GM04503 (cell line): ENCODE measurements around the gene RAB1A.
"Not testable (repeated sequence)": the region's sequence is repeated elsewhere in the genome, so short reads cannot be mapped to it uniquely, and the experiment has no call there.

Source experiments
- DNase-seq: peaks from one replicate; pipeline ENCODE4 v3.0.0-alpha.2; 2012; ENCODE audit warnings: low read depth

The RAB1A gene

GRCh38 chr2:65136253-65136652 is 6.3 kb upstream of the RAB1A start:
- no peak for DNase-seq

GRCh38 chr2:65134158-65134557 is 4.3 kb upstream of the RAB1A start:
- no peak for DNase-seq

DNA sequence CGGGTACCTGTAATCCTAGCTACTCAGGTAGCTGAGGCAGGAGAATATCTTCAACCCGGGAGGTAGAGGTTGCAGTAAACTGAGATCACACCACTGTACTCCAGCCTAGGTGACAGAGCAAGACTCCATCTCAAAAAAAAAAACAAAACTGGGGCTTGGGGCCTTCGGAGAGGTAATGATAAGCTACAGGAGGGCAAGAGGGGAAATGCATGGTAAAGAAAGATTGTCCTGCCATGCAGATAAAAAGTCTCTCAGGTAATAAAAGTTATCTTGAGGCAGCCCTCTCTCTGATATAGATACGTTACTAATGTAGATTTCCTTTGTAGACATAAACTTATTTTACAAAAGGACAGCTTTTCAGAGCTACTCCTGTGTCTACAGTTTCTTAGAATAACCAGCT is 3.7 kb upstream of the RAB1A start:
- no peak for DNase-seq

DNA sequence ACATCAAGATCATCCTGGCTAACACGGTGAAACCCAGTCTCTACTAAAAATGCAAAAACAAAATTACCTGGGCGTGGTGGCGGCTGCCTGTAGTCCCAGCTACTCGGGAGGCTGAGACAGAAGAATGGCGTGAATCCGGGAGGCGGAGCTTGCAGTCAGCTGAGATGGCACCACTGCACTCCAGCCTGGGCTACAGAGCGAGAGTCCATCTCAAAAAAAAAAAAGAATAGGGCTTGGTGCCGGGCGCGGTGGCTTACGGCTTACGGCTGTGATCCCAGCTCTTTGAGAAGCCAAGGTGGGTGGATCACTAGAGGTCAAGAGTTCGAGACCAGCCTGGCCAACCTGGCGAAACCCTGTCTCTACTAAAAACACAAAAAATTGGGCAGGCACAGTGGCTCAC is 3.0 kb upstream of the RAB1A start:
- not testable (repeated sequence) for DNase-seq

GRCh38 chr2:65130664-65131175 is 814 bp upstream of the RAB1A start:
- DNase-seq: peak; percentile 16

DNA sequence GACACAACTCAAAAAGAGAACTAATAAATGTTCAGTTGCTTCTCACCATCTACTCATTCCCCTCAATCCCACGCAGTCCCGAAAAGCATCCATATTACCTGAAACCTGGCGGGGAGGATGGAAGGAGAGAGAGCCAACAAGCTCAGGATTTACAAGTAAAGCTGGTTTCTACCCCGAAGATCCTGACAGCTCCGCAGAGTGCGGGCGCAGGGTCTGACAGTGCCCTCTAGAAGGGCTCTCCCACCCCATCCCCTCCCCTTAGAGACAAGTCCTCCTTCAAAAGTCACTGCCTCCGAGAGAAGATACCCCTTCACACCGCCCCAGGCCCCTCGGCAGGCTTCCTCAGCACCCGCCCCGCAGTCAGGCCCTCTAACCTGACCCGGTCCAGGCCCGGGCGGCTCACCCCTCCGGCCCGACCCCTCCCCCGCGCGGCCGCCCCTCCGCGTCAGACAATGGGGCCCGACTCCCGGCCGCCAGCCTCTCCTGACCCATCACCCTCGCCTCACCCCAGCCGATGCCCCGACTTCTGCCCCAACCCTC is 550 bp downstream of the RAB1A start:
- DNase-seq: no peak

GRCh38 chr2:65128297-65129190 is 1.4 kb downstream of the RAB1A start:
- DNase-seq: peak; percentile 30

- DNase-seq: not testable (repeated sequence)
These were observed 4.4 kb downstream of the RAB1A start for GRCh38 chr2:65125457-65125856.

- DNase-seq: no peak
These were observed 7.6 kb downstream of the RAB1A start for GRCh38 chr2:65122313-65122712.

DNA sequence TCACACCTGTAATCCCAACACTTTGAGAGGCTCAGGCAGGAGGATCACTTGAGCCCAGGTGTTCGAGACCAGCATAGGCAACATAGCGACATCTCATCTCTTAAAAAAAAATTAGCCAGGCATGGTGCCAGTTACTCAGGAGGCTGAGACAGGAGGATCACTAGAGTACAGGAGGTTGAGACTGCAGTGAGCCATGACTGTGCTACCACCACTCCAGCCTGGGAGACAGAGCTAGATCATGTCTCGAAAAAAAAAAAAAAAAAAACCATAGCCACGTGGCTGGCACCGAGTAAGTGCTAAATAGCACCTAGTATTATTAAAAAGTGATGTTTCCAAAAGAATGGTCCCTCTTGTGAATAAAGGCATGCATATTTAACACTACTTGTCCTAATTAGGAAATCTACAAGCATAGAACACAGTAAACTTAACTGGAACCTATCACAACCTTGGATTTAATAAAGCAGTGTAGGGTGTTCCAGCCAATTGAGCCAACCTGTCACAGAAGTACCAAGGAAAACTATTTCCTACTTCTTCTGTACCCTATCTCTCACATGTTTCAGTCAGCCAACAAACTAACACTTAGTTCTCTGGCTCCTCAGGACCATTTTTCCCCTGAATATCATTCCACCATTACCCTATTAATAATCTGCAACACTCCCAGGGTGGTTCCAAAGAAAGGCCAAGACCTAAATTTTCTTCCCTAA is 8.8 kb downstream of the RAB1A start:
- DNase-seq: no peak

DNA sequence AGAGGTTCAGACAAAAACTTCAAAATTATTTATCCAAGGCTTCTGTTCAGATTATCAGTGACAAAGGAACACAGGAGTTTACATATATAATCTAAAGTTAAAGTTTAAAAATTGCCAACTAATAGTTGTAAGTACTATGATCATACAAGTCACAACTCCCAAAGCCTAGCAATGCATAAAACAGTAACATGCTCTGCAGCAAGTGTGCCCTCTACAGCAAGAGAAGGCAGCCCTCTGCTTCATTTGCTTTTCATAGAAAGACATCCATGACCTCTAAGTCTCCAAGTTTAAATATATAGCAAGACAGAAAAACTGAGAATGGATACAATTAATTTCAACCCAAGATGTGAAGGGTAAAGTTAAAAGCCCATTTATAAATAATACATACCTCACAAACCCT is 13.3 kb downstream of the RAB1A start:
- no peak for DNase-seq

- DNase-seq: no peak
These were observed 15.0 kb downstream of the RAB1A start for GRCh38 chr2:65114921-65115320.

GRCh38 chr2:65113816-65114215 is 16.1 kb downstream of the RAB1A start:
- DNase-seq: no peak

- no peak for DNase-seq
These were observed 16.7 kb downstream of the RAB1A start for GRCh38 chr2:65113229-65113628.

DNA sequence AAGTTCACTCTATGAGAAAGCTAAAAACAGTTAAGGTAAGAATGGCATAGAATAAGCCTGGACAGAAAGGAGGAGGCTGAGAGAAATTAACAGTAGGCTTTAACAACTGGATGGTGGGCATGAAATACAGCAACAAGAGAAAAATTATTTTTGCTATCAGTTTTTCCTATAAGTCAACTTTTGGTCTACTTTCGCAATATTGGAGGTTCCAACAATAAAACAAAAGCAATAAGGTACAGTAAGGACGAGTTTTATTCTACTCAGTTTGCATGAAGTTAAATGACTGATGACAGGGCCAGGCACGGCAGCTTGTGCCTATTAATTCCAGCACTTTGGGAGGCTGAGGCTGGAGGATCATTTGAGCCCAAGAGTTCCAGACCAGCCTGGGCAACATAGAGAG is 17.3 kb downstream of the RAB1A start:
- no peak for DNase-seq

DNA sequence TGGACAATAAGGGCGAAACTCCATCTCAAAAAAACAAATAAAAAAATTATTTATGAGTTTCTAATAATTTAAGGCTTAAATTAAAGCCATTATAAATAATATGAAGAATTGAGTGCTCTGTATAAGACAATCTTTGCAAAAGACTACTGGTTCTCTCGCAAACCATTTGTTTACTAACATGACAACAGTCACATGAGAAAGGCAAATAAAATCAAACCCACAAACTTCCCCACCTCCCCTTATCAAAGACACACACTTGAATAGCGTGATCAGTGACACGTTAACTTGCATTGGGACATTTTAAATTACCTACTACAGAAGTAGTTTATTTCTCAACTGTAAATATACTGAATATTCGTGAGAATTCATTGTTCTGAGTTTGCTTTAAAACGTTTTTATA is 21.1 kb downstream of the RAB1A start:
- no peak for DNase-seq

DNA sequence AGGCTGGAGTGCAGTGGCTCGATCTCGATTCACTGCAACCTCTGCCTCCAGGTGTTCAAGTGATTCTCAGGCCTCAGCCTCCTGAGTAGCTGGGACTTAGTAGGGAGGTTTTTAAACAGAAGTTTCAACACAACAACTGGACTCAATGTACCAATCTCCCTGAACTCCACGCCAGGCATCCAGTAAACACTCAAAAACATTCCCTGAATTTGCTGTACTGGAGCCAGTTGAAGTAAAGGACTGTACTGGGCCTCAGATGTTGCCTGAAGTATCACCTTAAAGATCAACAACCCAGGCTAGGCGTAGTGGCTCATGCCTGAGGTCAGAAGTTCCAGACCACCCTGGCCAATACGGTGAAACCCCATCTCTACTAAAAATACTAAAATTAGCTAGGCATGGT is 22.4 kb downstream of the RAB1A start:
- DNase-seq: no peak

- DNase-seq: no peak
These were observed 26.7 kb downstream of the RAB1A start for GRCh38 chr2:65103013-65103715.

DNA sequence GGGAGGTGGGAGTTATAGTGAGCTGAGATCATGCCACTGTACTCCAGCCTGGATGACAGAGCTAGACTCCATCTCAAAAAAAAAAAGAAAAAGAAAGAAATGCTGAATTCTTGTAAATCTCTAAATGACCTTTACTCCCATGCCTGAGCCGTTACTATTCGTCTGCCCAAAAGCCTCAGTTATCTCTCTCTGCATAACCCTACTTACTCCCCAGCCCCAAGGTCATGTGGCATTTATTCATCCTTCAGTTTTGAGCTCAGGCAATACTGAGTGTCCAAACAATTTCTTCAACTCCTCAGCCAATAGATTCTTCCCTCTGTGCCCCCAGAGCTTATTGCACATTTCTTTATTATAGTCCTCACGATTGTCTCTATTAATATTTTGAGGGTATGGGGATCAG is 28.8 kb downstream of the RAB1A start:
- DNase-seq: no peak

- no peak for DNase-seq
These were observed 31.2 kb downstream of the RAB1A start for GRCh38 chr2:65098741-65099140.

DNA sequence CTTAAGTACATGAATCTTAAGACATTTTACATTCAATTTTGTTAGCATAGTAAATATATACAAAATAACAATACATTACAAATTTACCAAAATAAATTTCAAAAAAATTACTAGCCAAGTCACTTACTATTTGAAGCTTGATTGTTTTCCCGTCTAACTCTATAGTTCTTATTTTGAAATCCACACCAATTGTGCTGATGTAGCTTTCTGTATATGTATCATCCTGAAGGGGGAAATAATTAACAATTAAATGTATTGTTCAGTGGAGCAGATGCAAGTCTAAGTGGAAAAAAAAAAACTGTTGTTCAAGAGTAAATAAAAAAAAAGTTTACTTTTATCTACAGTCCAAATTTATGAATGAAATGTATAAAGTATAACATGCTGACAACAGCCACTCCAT is 32.1 kb downstream of the RAB1A start:
- no peak for DNase-seq

GRCh38 chr2:65096948-65097347 is 33.0 kb downstream of the RAB1A start:
- DNase-seq: no peak
